Gastrocnemius medialis (tissue), 4 donors: Measurements from ENCODE around the gene AP2B1.

Source experiments
- POLR2A ChIP-seq, 2 donors: fragments of 450-650 bp; IDR thresholded peaks; one replicate each; pipeline ENCODE4 v1.6.1; 2017; ENCODE audit warnings: antibody characterized with exemption in 2 of 2, mild to moderate bottlenecking in 2 of 2, moderate library complexity in 2 of 2
- TF ChIP-seq, protein P1 (sequence below), 5 experiments: fragments of 450-650 bp in 3 of 5; fragments of 200-600 bp in 2 of 5; sonication (generic) in 2 of 5; IDR thresholded peaks in 4 of 5; conservative IDR thresholded peaks in 1 of 5; 1 replicate in 4 of 5; 2 replicates in 1 of 5; pipeline ENCODE4 v1.5.1; 2016 to 2019; ENCODE audit warnings: antibody characterized with exemption in 5 of 5, mild to moderate bottlenecking in 3 of 5, moderate library complexity in 3 of 5

DNA sequence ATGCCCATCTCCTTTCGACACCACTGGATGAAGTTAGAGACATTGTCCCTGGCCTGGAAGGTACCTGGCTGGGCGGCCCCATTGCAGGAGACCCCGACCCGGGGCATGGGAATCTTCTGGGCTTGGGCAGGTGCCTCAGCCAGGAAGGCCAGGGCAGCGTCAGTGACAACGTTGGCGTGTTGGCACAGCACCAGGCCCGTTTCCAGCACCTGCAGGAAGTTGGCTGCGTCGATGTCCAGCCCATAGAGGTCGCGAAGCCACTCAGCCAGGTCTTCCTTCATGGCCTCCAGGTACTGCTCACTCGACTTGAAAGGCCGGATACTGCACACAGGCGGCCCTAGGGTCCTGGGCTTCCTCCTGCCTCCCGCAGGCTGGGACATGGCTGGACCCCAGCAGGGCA is 165.3 kb downstream of the AP2B1 start:
- TF ChIP-seq, protein P1, sequence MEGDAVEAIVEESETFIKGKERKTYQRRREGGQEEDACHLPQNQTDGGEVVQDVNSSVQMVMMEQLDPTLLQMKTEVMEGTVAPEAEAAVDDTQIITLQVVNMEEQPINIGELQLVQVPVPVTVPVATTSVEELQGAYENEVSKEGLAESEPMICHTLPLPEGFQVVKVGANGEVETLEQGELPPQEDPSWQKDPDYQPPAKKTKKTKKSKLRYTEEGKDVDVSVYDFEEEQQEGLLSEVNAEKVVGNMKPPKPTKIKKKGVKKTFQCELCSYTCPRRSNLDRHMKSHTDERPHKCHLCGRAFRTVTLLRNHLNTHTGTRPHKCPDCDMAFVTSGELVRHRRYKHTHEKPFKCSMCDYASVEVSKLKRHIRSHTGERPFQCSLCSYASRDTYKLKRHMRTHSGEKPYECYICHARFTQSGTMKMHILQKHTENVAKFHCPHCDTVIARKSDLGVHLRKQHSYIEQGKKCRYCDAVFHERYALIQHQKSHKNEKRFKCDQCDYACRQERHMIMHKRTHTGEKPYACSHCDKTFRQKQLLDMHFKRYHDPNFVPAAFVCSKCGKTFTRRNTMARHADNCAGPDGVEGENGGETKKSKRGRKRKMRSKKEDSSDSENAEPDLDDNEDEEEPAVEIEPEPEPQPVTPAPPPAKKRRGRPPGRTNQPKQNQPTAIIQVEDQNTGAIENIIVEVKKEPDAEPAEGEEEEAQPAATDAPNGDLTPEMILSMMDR (IDR thresholded peaks at IDR 0.05 in 4 of 5, conservative IDR thresholded peaks at IDR 0.05 in 1 of 5): no peak
- TF ChIP-seq POLR2A (IDR thresholded peaks at IDR 0.05): no peak
